HEK293 (cell line): Measurements from ENCODE around the gene STX18.

ENCODE experiments used
- SALL2 ChIP-seq: fragments of 450-650 bp; formaldehyde crosslinking; IDR thresholded peaks from 2 replicates; pipeline ENCODE4 v1.5.0; 2017; ENCODE audit warnings: missing biosample characterization, mild to moderate bottlenecking, missing genetic modification characterization, borderline replicate concordance
- SP2 ChIP-seq: fragments of 450-650 bp; formaldehyde crosslinking; IDR thresholded peaks from 2 replicates; pipeline ENCODE4 v1.5.1; 2016; ENCODE audit warnings: missing biosample characterization, missing genetic modification characterization
- WT1 ChIP-seq: fragments of 450-650 bp; formaldehyde crosslinking; IDR thresholded peaks from 2 replicates; pipeline ENCODE4 v1.5.1; 2016; ENCODE audit warnings: missing biosample characterization, missing genetic modification characterization
- ZNF133 ChIP-seq: fragments of 450-650 bp; formaldehyde crosslinking; IDR thresholded peaks from 2 replicates; pipeline ENCODE4 v1.5.1; 2016; ENCODE audit warnings: missing biosample characterization, missing genetic modification characterization
- ZNF138 ChIP-seq: fragments of 450-650 bp; formaldehyde crosslinking; IDR thresholded peaks from 2 replicates; pipeline ENCODE4 v1.5.1; 2016; ENCODE audit warnings: missing biosample characterization, missing genetic modification characterization, borderline replicate concordance
- ZNF24 ChIP-seq: fragments of 450-650 bp; formaldehyde crosslinking; IDR thresholded peaks from 2 replicates; pipeline ENCODE4 v1.5.1; 2016; ENCODE audit warnings: missing biosample characterization, missing genetic modification characterization
- ZNF404 ChIP-seq: fragments of 450-650 bp; formaldehyde crosslinking; IDR thresholded peaks from 2 replicates; pipeline ENCODE4 v1.5.1; 2017; ENCODE audit warnings: missing biosample characterization, missing genetic modification characterization
- ZSCAN23 ChIP-seq: fragments of 450-650 bp; formaldehyde crosslinking; IDR thresholded peaks from 2 replicates; pipeline ENCODE4 v1.5.1; 2016; ENCODE audit warnings: missing biosample characterization, missing genetic modification characterization
- TF ChIP-seq, protein P1 (sequence below): fragments of 450-650 bp; formaldehyde crosslinking; IDR thresholded peaks from 2 replicates; pipeline ENCODE4 v1.5.1; 2016; ENCODE audit warnings: missing biosample characterization, missing genetic modification characterization

DNA sequence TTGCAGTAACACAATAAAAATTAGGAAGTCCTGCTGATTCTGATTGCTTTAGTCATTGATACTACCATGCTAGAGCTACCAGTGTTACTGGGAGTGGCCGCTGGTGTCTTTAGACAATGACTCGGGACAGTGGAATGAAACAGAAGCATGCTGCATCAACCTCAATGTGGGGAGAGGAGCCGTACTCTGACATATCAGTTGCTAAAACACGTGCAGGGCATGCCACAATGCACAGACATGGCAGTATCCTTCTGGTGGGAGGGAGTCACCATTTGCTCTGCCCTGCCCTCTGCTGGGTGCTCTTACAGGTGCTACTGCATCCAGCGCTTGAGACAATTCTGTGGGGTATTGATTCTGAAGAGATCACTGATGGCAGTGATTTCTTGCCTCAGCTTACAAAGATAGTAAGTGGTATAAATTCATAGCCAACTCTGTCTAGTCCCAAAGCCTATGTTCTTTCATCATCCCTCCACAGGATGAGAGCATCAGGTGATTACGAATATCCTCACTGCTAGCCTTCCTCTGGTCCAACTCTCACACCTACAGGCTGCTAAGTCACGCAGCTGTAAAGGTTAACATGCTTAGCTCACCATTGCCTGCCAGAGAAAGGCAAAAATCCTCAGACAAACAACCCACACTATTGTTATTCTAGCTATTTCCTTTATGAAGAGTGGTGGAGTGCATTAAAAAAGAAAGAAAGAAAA, 111.2 kb downstream of the STX18 start:
- TF ChIP-seq, protein P1, sequence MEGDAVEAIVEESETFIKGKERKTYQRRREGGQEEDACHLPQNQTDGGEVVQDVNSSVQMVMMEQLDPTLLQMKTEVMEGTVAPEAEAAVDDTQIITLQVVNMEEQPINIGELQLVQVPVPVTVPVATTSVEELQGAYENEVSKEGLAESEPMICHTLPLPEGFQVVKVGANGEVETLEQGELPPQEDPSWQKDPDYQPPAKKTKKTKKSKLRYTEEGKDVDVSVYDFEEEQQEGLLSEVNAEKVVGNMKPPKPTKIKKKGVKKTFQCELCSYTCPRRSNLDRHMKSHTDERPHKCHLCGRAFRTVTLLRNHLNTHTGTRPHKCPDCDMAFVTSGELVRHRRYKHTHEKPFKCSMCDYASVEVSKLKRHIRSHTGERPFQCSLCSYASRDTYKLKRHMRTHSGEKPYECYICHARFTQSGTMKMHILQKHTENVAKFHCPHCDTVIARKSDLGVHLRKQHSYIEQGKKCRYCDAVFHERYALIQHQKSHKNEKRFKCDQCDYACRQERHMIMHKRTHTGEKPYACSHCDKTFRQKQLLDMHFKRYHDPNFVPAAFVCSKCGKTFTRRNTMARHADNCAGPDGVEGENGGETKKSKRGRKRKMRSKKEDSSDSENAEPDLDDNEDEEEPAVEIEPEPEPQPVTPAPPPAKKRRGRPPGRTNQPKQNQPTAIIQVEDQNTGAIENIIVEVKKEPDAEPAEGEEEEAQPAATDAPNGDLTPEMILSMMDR (tag by site-specific recombination): no peak
- TF ChIP-seq SP2 (tag by site-specific recombination) (no peak), ZNF24 (no peak), ZNF138 (tag by site-specific recombination) (no peak), WT1 (no peak), ZNF404 (tag by site-specific recombination) (no peak), ZNF133 (tag by site-specific recombination) (no peak), ZSCAN23 (tag by site-specific recombination) (no peak), SALL2 (tag by site-specific recombination) (no peak)
